ENCODE data around the gene KCNC1.

KCNC1 gene

DNA sequence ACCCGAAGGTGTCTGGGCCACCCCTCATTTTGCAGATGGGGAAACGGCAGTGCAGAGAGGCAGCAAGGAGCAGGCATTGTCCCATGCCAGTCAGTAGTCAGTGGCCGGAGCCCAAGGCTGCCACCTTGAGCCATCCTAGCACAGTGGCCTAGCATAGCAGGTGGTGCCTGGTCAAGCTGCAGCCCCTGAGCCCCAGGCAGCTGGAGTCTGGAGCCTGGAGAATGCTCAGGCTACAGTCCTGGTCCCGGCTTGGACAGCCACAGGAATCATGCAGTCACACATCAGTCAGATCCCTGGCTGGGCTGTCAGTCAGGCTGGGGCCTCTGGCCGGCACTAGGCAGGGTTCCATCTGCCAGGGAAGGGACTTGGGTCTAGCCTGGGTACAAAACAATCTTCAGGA is 18.6 kb downstream of the KCNC1 start:
- DNase-seq (ENCODE audit: low spot score), result no peak

DNA sequence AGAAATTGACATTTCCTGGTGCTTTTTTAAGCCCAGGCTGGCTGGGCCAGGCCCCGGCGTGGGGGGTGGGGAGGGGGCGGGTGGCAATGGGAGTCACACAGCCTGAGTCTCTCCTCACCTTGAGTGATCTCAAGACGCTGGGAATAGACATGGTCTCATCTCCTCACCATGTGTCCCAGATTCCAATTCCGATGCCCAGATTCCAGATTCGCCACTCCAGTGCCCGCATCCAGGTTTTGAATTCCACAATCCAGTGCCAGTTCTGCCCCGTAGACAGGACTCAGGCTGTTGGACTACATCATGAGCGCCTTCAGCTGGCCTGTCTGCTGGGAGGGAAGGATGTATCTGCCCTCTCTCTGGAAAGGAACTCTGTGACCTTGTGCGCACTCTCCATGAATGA is 19.1 kb downstream of the KCNC1 start:
- no peak for DNase-seq (ENCODE audit: low spot score)

DNA sequence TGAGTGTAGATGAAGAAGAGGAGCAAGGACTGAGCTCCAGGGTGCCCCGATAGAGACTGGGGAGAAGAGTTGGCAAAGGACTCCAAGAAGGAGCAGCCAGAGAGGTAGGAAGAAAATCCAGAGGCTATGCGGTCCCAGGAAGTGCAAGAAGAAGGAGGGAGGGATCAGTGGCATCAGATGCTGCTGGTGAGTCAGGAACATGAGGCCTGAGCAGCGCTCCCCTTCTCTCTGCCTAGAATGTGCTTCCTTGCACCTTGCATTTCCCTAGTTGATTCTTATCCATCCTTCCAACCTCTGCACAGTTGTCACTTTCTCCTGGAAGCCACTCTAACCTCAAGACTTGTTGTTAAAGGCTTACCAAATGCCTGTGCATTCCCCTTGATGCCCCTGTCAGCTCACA is 21.3 kb downstream of the KCNC1 start:
- no peak for DNase-seq (ENCODE audit: low spot score)

DNA sequence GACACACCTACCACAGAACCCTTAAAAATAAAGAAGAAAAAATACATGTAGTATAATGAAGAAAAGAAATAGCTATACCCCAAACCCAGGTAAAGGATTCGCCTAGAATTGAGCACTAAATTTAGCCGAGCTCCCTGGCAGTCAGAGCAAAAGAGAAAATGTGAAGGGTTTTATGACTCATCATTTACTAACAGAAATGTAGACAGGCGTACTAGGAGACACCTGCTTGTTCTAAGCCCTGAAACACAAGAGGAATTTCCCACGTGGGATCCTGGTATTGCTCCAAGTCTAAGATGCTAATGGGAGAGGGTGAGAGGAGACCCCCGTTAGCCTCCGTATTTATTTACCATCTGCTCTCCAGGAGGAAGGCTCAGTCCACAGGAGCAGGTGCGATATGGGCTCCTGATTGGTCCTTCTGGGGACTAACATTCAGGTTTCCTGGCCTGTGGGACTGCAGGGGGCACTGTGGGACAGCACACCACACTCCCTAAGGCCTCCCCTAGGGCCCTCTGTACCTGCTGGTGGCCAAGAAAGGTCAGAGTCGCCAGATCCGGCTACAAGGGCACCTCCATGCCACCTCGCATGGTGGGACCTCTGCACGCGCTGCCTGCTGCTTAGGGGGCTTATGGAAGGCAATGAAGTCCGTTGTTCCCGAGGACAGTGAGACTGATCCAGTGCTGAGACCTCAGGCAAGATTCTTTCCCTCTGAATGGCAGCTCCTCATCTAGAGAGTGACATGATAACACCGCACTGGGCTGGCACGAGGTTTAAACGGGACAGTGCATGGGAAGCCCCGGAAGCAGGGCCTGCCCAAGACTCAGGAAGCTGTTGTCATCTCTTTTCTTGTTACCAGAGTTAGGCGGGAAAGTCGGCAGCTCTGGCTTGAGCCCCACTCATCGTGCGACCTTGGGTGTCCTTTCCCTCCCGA is 25.8 kb downstream of the KCNC1 start:
- peak; percentile 11 for DNase-seq (ENCODE audit: low spot score)

DNA sequence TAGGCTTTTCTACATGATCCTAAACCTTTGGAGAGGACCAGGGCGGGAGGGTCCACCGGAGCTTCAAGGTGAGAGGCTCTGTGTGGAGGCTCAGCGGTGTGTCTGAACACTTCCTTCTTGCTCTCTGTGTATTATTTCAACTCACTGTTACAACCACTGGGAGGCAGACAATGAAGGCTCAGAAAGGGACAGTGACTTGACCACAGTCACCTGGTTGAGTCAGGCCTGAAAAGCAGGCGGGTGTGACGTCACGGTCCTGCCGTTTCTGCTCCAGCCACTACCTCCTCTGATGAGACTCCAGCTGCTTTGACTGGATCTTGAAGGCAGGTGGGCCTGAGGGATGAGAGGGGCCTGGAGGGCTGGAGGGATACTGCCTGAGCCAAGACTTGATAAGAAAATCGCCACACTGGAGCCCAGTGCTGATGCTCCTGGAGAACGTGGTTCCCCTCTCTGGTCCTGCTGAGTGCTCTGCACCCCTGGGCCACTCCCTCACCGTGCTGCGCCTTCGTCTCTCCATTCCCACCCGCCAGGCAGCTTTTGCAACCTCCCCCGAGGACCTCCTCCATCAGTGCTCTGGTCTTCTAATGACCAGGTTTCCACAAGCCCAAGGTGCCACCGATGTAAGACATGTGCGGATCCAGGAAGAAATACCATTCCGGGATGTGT is 27.9 kb downstream of the KCNC1 start:
- peak; percentile 40 for DNase-seq (ENCODE audit: low spot score)

DNA sequence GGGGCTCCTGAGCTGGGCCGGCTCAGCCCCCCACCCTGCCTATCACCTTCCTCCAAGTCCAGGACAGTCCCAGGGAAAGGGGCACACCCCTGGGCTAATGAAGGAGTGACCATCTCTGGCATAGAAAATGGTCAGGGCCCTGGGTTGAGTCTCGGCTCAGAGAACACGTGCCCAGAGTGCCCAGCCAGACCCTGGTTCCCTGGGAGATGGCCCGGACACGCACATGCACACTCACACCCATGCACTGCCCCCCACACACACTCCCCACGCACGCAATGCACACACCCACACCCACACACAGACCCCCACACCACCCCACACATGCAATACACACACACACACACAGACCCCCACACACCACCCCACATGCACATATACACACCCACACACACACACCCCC is 28.7 kb downstream of the KCNC1 start:
- no peak for DNase-seq (ENCODE audit: low spot score)

DNA sequence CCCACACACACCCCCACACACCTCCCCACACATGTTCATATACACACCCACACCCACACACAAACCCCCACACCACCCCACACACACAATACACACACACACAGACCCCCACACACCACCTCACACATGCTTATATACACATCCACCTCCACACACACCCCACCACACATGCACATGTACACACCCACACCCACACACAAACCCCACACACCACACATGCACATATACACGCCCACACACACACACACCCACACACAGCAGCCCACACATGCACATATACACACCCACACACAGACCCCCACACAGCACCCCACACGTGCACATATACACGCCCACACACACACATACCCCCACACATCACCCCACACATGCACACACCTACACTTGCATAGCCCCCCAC is 29.1 kb downstream of the KCNC1 start:
- DNase-seq (ENCODE audit: low spot score), result no peak

DNA sequence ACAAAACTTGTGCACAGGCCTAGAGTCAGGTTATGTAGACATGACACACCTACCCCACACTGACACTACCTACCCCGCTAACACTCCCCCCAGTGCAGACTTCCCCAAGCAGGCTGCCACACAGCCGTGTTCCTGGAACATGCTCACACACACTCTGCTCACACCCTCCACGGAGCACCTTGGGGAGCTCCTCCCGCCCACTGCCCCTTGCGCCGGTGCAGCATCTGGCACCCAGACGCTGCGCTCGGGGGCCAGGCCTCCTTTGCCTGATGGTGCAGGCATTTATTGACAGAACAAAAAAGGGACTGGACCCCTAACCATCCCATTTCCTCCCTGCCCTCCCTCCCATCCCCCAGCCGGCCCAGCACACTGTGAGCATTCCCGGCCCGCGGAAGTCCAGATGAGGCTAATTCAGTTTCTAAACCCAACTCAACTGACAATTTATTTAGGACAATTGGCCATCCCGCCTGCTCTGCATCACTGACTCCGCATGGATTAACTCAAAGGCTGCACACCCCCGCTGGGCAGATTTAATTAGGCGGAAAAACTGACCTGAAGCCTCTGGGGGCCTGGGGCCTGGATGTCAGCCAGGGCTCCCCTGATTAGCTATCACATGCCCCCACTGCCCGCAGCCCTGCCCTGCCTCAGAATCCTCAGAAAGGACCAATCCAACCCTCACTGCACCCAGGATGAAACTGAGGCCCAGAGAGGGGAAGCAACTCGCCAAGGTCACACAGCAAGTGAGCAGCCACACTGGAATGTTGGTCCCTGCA is 30.1 kb downstream of the KCNC1 start:
- no peak for DNase-seq (ENCODE audit: low spot score)

DNA sequence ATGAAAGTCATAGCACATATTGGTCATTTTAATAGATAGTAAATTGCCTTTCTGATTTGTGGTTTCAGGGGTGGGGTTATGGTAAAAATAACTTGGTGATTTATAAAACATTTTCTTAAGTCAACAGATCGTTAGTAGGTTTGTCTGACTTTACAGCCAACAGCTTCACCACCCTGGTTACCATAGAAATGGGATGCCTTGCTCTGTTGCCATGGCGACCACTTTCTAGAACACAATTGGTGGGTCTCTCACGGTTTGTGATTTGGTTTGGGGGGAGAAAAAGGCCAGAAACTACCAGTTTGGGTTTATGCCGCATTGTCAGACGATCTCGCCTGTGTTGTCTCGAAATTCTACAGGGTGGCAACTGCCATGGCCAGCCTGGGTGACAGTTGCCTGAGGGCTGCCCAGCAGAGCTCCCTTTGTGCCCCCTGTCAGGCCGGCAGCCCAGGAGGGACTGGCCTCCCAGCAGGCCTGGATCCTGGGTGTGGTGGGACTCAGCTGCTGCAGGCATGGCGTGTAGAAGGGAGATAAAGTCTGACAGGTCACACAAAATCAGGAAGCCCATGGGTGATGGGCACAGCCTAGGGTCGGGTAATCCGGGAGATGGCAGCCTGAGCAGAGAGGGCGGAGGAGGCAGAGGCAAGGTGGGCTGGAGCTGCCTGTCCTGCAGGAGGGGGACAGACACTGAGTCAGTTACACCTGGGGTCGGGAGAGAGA is 30.9 kb downstream of the KCNC1 start:
- no peak for DNase-seq (ENCODE audit: low spot score)

DNA sequence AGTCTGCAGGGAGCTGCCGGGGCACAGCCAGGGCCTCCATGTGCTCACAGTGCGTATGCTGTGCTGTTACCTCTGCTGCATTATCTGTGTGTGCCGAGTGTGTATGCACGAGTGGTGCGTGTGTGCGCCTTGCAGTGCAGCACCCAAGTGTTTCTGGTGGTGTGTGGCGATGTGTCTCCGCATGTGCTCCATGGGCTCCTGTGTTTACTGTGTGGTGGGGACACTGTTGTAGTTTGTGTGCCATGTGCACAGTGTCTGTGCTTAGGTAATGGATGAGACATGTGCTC is 31.4 kb downstream of the KCNC1 start:
- DNase-seq (ENCODE audit: low spot score), result no peak

DNA sequence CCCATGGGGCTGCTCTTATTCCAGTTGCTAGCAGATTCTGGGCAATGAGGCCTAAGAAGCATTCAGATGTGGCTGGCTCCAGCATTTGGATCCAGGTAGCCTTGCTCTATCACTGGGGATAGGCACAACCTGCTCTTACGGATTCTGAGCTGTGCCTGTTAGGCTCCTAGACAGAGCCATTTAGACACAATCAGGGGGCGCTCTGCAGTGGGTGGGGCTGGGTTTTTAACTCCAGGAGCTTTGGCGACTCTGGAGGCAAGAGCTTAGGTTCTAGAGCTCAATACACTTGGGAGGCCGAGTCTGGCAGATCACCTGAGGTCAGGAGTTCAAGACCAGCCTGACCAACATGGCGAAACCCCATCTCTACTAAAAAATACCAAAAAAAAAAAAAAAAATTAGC is 32.0 kb downstream of the KCNC1 start:
- DNase-seq (ENCODE audit: low spot score), result no peak

DNA sequence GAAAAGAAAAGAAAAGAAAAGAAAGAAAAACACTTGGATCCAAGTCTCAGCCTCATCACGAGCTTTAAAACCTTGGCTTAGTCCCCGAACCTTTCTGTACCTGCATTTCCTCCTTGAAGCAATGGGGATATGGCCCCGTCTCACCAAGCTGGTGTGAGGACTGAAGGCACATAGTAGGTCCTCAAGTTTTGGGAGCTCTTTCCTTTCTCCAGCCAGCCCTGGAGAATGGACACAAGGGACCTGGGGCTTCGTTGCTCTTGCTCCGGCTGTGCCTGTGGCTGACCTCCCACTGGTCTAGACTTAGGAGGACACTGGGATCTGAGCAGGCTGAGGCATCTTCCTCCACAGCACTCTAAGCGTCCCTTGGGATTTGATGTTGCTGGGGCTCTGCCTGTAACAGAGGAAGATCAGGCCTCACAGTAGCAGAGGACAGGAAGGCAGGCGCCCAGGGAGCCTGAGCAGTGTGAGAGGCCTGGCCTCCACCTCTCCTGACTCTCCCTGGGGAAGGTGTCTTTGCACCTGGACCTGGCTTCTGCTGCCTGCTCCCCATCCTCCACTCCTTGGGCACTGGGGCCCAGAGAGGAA is 32.8 kb downstream of the KCNC1 start:
- no peak for DNase-seq (ENCODE audit: low spot score)

DNA sequence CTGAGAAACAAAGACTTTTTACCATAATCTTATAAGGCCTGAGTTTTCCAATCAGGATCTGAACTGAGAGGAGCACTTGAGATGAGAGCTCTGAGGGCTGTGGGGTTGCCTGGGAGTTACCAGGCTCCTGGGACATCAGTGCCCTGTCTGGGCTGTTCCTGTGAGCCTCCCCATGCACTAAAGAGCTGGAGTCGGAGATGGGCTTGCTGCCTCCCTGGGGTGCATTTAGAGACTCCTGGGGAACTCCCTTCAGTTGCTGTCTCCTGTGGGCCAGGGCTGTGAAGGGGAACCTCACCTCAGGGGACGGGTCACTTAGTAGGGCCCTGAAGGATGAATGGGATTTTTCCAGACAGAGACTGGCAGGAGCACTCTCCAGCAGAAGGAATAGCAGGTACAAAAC is 33.3 kb downstream of the KCNC1 start:
- DNase-seq (ENCODE audit: low spot score), result no peak

DNA sequence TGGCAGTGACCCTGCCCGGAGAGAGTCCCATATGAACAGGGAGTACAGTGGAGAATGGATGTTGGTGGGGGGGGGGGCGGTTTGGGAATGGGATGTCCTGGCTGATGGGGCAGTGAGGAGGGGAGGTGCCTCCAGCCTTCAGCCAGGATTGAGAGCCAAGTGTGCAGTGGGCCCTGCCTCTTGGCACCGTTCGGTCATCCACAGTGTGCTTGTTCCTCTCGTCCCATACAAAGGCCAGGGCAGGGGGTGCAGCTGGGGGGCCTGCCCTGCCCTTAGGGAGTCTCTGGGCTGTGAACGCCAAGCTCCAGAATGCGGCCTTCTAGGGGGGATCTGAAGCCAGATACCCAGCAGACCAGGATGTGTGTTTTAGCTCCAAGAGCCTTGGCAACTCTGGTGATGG is 34.0 kb downstream of the KCNC1 start:
- DNase-seq (ENCODE audit: low spot score), result no peak

DNA sequence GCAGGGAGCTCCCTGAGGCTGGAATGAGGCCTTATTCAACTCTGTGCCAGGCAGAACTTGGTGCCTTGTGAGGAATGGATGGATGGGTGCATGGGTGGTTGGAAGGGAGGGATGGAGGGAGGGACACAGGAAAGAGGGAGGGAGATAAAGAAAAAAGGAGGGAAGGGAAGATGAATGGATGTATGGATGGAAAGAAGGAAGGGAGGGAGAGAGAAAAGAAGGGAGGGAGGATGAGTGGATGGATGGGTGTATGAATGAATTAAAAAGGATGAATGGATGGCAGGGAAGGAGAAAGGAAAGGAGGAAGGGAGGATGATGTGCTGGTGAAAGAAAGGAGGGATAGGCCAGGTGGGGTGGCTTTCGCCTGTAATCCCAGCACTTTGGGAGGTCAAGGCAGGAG is 34.6 kb downstream of the KCNC1 start:
- no peak for DNase-seq (ENCODE audit: low spot score)

DNA sequence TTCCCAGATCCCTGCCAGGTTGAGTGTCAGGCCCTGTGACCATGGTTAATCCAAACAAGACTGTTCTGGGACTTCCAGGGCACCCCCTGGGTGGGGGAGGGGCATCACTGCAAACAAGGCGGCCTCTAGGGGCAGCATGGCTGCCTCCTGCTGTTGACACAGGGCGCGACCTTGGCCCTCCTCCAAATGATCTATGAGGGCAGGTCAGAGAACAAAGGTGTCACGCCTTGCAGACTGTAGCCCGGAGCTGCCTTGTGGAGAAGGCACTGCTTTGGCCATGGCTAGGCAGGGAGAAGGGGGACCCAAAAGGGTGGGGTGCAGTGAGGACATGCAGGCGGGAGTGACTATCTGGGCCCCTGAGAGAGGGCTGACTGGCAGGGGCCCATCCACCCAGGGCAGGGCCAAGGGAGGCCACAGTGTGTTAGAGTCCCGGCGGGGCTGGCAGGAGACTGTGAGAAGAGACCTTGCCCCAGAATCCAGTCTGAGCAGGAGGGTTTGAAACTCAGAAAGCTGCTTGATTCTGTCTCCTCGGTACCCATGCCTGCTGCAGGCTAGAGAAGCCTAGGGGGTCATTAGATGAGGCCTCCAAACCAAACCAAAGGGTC is 35.6 kb downstream of the KCNC1 start:
- DNase-seq (ENCODE audit: low spot score), result no peak

DNA sequence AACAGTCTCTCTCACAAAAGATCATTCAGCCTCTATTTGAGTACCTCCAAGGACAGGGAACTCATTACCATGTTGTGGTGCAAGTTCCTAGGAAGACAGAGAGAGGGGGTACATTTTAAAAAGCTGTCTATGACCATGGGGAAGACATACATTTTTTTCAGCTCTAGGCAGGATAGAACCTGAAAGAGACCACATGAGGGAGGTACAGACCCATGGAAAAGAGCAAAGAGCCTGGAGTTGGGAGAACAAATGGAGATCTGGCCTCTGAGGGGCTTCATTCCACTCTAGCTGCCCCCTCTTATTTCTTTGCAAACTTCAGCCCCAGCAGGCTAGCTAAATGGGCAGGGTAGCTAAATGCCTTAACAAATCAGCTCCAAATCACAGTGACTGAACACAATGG is 36.3 kb downstream of the KCNC1 start:
- DNase-seq (ENCODE audit: low spot score), result no peak

DNA sequence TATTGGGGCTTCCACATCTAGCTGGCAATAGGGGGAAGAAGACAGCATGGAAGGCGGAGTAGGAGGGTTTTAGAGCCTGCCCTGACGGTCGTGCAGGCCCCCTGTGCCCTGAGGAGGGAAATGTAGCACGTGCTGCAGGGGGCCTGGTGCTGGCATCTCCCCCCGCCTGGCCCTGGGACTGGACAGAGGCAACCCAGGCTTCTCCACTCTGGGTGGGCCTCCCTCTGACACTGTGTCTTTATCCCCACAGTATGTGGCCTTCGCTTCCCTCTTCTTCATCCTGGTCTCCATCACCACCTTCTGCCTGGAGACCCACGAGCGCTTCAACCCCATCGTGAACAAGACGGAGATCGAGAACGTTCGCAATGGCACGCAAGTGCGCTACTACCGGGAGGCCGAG is 36.8 kb downstream of the KCNC1 start:
- no peak for DNase-seq (ENCODE audit: low spot score)

DNA sequence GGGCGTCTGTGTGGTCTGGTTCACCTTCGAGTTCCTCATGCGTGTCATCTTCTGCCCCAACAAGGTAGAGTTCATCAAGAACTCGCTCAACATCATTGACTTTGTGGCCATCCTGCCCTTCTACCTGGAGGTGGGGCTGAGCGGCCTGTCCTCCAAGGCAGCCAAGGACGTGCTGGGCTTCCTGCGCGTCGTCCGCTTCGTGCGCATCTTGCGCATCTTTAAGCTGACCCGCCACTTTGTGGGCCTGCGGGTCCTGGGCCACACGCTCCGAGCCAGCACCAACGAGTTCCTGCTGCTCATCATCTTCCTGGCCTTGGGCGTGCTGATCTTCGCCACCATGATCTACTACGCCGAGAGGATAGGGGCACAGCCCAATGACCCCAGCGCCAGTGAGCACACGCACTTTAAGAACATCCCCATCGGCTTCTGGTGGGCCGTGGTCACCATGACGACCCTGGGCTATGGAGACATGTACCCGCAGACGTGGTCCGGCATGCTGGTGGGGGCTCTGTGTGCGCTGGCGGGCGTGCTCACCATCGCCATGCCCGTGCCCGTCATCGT is 37.3 kb downstream of the KCNC1 start:
- no peak for DNase-seq (ENCODE audit: low spot score)

DNA sequence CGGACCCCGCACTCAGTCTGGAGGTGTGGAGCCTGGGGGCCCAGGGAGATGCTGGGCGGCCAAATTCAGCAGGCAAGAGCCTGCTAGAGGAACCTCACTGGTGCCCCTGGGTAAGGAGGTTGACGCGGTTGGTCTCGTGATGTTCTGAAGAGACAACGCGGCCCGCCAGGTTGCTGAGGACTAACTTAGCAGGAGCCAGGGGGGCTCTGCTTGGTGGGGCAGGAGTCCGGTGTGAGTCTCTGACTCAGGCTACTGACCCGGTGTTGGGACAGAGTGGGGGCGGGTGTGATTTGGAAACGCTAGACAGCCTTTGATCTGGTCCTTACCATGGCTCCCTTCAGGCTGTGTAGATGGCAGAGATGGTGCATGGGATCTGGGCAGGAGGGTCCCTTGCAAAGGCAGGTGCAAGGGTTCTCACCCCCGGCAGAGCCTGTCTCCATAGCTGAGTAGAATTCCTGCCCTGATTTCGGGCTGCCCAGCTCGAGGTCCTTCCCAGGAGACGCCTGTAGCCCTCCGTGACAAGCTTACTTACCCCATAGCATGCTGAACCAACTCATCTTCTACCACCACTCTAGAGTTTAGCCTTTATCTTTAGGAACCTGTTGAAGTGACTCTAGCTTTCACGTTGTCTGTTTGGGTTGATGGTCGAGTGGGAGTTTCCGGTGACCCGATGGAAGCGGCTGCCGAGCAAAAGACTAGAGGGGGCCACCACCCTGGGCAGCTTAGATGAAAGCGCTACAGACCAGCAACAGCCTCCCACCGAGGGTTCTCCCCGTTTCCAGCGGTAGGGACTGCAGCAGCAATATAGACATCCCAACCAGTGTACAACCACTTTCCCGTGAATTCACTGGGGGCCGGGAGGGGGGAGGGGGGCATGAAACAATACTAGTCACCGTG is 38.4 kb downstream of the KCNC1 start:
- DNase-seq (ENCODE audit: low spot score), result no peak
